ENCODE results near the gene DPP6.
"Not testable (repeated sequence)": the region's sequence is repeated elsewhere in the genome, so short reads cannot be mapped to it uniquely, and the experiment has no call there.

Gene DPP6

DNA sequence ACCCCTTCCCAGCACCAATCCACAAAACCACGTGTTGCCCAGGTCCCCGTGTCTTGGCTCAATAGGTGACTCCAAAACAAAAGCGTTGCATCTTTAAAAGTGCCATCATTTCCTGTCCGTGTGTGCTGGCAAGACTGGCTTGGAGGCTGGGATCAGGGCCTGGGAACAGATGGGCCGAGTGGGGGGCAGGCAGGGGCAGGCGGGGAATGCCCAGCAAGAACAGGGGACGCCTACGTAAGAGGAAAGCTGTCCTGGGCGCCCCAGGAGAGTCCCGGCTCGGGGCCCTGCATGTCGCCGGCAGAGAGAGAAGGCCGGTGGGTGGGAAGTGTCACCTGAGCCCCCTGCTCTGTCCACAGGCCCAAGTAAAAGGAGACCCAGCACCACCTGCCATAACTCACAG is 864.2 kb downstream of the DPP6 start:
- no peak for DNase-seq

- DNase-seq, result no peak
Measured at GRCh38 chr7:154916856-154917807, 864.9 kb downstream of the DPP6 start.

GRCh38 chr7:154917808-154918160 is 865.6 kb downstream of the DPP6 start:
- DNase-seq, result no peak

DNA sequence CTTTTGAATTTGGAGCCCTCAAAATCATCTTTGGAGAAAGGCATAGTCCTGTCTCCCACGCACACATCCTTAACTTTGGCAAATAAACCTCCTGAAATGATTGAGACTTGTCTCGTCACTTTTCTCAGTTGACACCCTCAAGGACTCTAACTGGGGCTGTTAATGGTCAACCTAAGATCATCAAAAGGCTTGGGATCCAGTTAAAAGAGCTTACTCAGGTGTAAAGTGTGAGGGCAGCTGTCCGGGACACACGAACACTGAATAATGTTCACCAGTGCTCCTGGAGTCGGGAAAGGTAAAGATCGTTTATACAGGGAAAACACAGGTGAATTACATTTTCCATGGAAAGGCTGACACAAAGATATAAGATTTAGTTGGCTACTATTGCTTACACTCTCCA is 866.1 kb downstream of the DPP6 start:
- no peak for DNase-seq

GRCh38 chr7:154918741-154919140 is 866.5 kb downstream of the DPP6 start:
- DNase-seq, result no peak

DNA sequence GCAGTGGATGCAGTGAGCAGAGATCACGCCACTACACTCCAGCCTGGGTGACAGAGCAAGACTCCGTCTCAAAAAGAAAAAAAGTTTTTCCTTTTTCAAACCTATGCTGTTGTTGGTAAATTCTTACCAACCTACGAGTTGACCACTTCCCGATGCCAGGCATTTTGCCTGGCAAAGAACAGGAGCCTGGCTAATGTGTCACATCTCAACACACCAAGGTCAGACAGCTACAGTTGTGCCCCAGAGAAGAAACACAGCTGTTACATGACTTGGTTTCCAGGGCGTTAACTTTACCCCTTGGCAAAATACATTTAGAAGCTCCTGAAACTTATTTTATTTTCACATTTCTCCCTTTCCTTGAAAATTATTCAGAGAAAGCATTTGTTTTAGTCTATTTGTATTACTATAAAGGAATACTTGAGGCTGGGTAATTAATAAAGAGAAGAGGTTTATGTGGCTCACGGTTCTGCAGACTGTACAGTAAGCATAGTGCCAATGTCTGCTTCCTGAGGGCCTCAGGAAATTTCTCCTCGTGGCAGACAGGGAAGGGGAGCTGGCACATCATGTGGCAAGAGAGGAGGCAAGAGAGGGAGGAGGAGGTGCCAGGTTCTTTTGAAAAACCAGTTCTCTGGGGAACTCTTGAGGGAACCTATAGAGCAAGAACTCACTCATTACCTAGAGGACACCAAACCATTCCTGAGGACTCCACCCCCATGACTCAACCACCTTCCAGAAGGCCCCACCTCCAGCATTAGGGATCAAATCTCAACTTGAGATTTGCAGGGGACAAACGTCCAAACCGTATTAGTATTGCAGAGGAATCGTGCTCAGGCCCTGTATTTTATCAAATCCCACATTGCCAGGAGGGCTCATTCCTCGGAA is 867.4 kb downstream of the DPP6 start:
- no peak for DNase-seq

- not testable (repeated sequence) for DNase-seq
Measured at GRCh38 chr7:154922472-154922871, 870.3 kb downstream of the DPP6 start.

GRCh38 chr7:154927624-154928125 is 875.5 kb downstream of the DPP6 start:
- peak; percentile 88 to 91 for DNase-seq

DNA sequence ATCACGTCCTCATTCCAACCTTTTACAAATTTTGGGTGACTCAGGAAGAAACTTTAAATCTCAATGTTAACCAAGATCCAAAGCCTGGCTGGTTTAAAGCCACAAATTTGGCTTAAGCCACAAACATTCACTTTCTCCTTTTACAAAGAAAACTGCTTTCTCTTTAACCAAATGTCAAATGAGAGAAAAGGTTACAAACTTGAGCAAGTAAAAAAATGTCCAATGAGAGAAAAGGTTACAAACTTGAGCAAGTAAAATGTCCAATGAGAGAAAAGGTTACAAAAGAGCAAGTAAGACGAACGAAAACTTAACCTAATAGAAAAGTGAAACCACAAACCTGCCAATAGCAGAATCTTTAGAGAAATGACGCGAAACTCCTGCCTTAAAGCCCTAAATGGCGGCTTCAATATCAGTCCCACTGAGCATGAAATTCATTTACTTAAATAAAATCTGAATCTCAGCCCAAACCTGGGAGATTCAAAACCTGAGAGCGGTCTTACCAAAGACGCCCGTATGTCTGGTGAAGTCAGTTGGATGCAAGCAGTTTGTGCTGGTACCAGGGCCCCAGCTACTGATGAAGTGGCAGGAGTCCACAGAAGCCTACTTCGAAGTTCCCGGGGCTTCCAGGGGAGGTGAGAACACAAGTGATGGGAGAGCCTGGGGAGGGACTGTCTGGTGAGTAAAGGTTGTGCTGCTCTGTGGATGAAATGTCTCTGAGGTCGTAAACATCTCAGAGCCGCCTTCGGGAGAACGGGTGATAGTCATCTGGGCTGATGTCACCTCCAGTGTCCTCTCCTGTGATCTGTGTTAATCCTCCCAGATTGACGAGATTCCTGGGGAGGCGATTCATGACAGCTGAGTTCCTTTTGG is 876.2 kb downstream of the DPP6 start:
- DNase-seq, result peak; percentile 92 to 100

GRCh38 chr7:154929006-154929726 is 877.0 kb downstream of the DPP6 start:
- DNase-seq, result no peak

DNA sequence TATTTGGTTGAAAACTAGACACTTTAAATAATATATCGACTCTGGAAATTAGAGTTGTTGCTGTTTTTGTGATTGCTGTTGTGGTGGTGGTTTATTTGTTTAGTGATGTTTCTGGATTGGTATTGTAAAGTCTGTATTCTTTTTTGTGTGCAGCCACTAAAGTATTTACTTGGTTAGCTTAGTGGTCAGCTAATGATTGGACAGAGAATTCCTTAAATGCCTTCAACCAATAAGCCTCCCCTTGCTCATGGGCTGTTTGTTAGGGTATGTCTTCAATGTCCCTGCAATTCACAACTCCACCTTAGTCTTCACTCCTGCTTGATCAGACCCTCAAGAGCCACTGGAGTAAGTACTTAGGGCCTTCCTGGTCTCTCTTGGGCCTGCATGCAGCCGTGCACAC is 879.7 kb downstream of the DPP6 start:
- no peak for DNase-seq

DNA sequence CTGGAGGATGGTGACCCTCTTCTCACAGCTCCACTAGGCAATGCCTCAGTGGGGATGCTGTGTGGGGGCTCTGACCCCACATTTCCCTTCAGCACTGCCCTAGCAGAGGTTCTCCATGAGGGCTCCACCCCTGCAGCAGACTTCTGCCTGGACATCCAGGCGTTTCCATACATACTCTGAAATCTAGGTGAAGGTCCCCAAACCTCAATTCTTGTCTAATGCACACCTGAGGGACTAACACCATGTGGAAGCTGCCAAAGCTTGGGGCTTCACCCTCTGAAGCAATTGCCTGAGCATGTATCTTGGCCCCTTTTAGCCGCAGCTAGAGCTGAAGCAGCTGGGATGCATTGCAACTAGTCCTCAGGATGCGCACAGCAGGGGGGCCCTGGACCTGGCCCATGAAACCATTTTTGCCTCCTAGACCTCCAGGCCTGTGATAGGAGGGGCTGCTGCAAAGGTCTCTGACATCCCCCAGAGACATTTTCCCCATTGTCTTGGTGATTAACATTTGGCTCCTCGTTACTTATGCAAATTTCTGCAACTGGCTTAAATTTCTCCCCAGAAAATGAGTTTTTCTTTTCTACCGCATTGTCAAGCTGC is 882.3 kb downstream of the DPP6 start:
- not testable (repeated sequence) for DNase-seq

- DNase-seq, result peak in 1 of 2 donors; percentile 33
Measured at GRCh38 chr7:154937837-154938236, 885.6 kb downstream of the DPP6 start.

DNA sequence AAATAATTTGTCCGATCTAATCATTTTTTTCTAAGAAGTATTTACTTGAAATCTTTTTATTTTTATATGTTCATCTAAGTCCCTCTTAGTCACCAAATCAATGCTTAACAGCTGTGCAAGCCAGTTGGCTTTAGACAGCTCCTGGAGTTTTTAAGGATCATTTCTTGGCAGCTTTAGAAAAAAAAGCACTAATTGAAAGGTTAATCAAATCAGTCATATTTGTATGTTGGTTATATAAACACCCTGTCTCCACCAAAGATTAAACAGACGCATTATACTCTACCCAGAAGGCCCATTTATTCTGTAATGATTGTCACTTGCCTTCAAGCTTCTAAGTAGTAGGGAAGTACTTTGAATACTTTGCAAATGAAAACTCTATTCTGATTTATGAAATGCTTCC is 890.5 kb downstream of the DPP6 start:
- DNase-seq, result no peak

Measured in inflammatory macrophage (primary cell).